Keratinocyte (primary cell): ENCODE results near the gene PTCH2. TPM values are rescaled to one million over a fixed set of nuclear protein-coding genes. Genes with fewer than 3 reads are reported as not detected.

Experiments used
- DNase-seq: peaks from one replicate; pipeline ENCODE4 v3.0.0-alpha.2; 2011; ENCODE audit warnings: low read depth, missing footprints, low spot score
- FAIRE-seq: peaks from 2 replicates; lab custom pipeline; 2011; peaks lifted over from hg19 to GRCh38; lab: Jason Lieb, UNC
- H2AFZ ChIP-seq: 2 replicates; pipeline ENCODE4 v1.6.0; 2012; ENCODE audit warnings: low read length, control low read depth, inconsistent platforms; ENCODE audit not compliant: control insufficient read depth
- H3K27ac ChIP-seq: 2 replicates; pipeline ENCODE4 v1.5.1; 2011; ENCODE audit warnings: low read length; ENCODE audit not compliant: control insufficient read depth, insufficient read depth
- H3K27me3 ChIP-seq: 3 replicates; pipeline ENCODE4 v1.6.0; 2011; ENCODE audit warnings: low read length; ENCODE audit not compliant: control insufficient read depth, insufficient read depth; ENCODE audit errors: extremely low read depth
- H3K36me3 ChIP-seq, 2 experiments: 2 replicates in 1 of 2; 3 replicates in 1 of 2; pipeline ENCODE4 v1.5.1; 2011; ENCODE audit warnings: low read length in 2 of 2, mild to moderate bottlenecking in 1 of 2; ENCODE audit not compliant: control insufficient read depth in 2 of 2, insufficient read depth in 2 of 2; ENCODE audit errors: extremely low read depth in 1 of 2
- H3K4me1 ChIP-seq: 3 replicates; pipeline ENCODE4 v1.5.1; 2011; ENCODE audit warnings: low read length; ENCODE audit not compliant: control insufficient read depth, insufficient read depth; ENCODE audit errors: extremely low read depth
- H3K4me2 ChIP-seq: 3 replicates; pipeline ENCODE4 v1.6.0; 2011; ENCODE audit warnings: low read depth, low read length; ENCODE audit not compliant: control insufficient read depth, insufficient read depth; ENCODE audit errors: extremely low read depth
- H3K4me3 ChIP-seq, 3 experiments: fragments of 200-600 bp in 1 of 3; sonication (generic) in 1 of 3; 2 replicates in 2 of 3; 3 replicates in 1 of 3; pipeline ENCODE4 v1.5.1; 2011 to 2016; ENCODE audit warnings: low read length in 3 of 3, mild to moderate bottlenecking in 3 of 3, control low read depth in 2 of 3, inconsistent platforms in 1 of 3, low read depth in 1 of 3, mixed read lengths in 1 of 3, mixed run types in 1 of 3, moderate library complexity in 1 of 3; ENCODE audit not compliant: control insufficient read depth in 2 of 3, insufficient read depth in 2 of 3; ENCODE audit errors: extremely low read depth in 1 of 3
- H3K79me2 ChIP-seq: 2 replicates; pipeline ENCODE4 v1.6.0; 2012; ENCODE audit warnings: low read length; ENCODE audit not compliant: control insufficient read depth, insufficient read depth
- H3K9ac ChIP-seq: 3 replicates; pipeline ENCODE4 v1.6.0; 2011; ENCODE audit warnings: low read length; ENCODE audit not compliant: control insufficient read depth, insufficient read depth; ENCODE audit errors: extremely low read depth
- H3K9me1 ChIP-seq: 3 replicates; pipeline ENCODE4 v1.6.0; 2011; ENCODE audit warnings: low read length; ENCODE audit not compliant: control insufficient read depth, insufficient read depth; ENCODE audit errors: extremely low read depth
- H3K9me3 ChIP-seq: 2 replicates; pipeline ENCODE4 v1.5.1; 2012; ENCODE audit warnings: low read depth, low read length; ENCODE audit not compliant: control insufficient read depth
- H4K20me1 ChIP-seq: 3 replicates; pipeline ENCODE4 v1.6.0; 2011; ENCODE audit warnings: low read length; ENCODE audit not compliant: control insufficient read depth, insufficient read depth; ENCODE audit errors: extremely low read depth
- CTCF ChIP-seq, 3 experiments: IDR thresholded peaks in 1 of 3; conservative IDR thresholded peaks in 1 of 3; optimal IDR thresholded peaks in 1 of 3; 2 replicates in 2 of 3; 3 replicates in 1 of 3; pipeline versions ENCODE3 to v1.5.1; 2011; ENCODE audit warnings: low read length in 3 of 3, mild to moderate bottlenecking in 3 of 3, moderate library complexity in 2 of 3, control low read depth in 1 of 3, inconsistent platforms in 1 of 3; ENCODE audit not compliant: insufficient read depth in 2 of 3; ENCODE audit errors: extremely low read depth in 1 of 3
- EZH2 ChIP-seq: IDR thresholded peaks from one replicate; pipeline ENCODE4 v1.6.1; 2012; ENCODE audit warnings: inconsistent platforms, mild to moderate bottlenecking, low read length, moderate library complexity
- dilution Hi-C: fragments of 300-500 bp; cut with MboI; formaldehyde crosslinking; loops from one replicate; pipeline ENCODE4 v1.7.0; 2020; ENCODE audit warnings: low sequenced_read_pairs; ENCODE audit not compliant: extremely low pct_ligation_motif_present
- polyA plus RNA-seq, 5 experiments: library from polyadenylated mRNA; depleted of rRNA in 3 of 5; stranded (reverse) in 3 of 5; stranded (forward) in 1 of 5; unstranded in 1 of 5; fragments of >200 nt; gene quantifications; 1 replicate in 1 of 5; 2 replicates in 3 of 5; 3 replicates in 1 of 5; pipeline versions ENCODE4 v1.2.1 to v1.2.3, GENCODE V29; 2011 to 2012; ENCODE audit warnings: missing spikeins in 2 of 5, low read depth in 1 of 5, low replicate concordance in 1 of 5

Gene PTCH2
- polyA plus RNA-seq, 1 donor (not counting 4 experiments of a cell fraction or from before 2014, with no cell fraction given): 0.01 TPM

DNA sequence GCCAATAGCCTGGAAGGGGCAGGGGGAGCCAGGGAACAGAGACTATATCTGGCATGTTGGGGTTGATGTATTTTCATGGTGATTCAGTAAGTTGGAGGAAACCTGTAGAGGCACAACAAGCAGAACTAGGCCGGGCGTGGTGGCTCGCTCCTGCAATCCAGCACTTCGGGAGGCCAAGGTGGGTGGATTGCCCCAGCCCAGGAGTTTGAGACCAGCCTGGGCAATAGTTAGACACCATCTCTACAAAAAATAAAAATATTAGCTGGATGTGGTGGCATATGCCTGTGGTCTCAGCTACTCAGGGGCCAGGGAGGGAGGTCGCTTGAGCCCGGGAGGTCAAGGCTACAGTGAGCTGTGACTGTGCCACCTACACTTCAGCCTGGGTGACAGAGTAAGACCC is 10.1 kb upstream of the PTCH2 start:
- no peak for TF ChIP-seq CTCF (optimal IDR thresholded peaks at IDR 0.05 in 1 of 3, IDR thresholded peaks at IDR 0.05 in 1 of 3, conservative IDR thresholded peaks at IDR 0.05 in 1 of 3; ENCODE audit: extremely low read depth in 1 of 3, insufficient read depth in 2 of 3, low read length in 3 of 3)
- TF ChIP-seq EZH2: no peak
- Histone ChIP-seq H3K27me3 (no peaks in the 10 kb centered on the region), H3K4me3 (no peak overlapping the region), H3K36me3 (no peaks in the 10 kb centered on the region), H2AFZ (no peak overlapping the region), H3K9me3 (no peaks in the 10 kb centered on the region), H3K79me2 (no peaks in the 10 kb centered on the region), H3K4me1 (peaks cover 7% of the 10 kb centered on the region), H3K9ac (no peak overlapping the region), H3K4me2 (no peak overlapping the region), H3K9me1 (no peaks in the 10 kb centered on the region), H3K27ac (no peak overlapping the region), H4K20me1 (no peaks in the 10 kb centered on the region)
- DNase-seq (no peak), FAIRE-seq (no peak)
- dilution Hi-C loops: no loop called here

GRCh38 chr1:44851308-44851707 is 8.3 kb upstream of the PTCH2 start:
- H2AFZ ChIP-seq: no peak overlapping the region
- no peaks in the 10 kb centered on the region for H4K20me1 ChIP-seq
- H3K27me3 ChIP-seq: no peaks in the 10 kb centered on the region
- H3K4me1 ChIP-seq: peaks cover 7% of the 10 kb centered on the region
- FAIRE-seq (no peak), DNase-seq (no peak)
- H3K79me2 ChIP-seq: no peaks in the 10 kb centered on the region
- no peak overlapping the region for H3K9ac ChIP-seq
- no peak overlapping the region for H3K4me2 ChIP-seq
- no peaks in the 10 kb centered on the region for H3K9me3 ChIP-seq
- dilution Hi-C loops: no loop called here
- no peaks in the 10 kb centered on the region for H3K9me1 ChIP-seq
- TF ChIP-seq CTCF (optimal IDR thresholded peaks at IDR 0.05 in 1 of 3, IDR thresholded peaks at IDR 0.05 in 1 of 3, conservative IDR thresholded peaks at IDR 0.05 in 1 of 3; ENCODE audit: extremely low read depth in 1 of 3, insufficient read depth in 2 of 3, low read length in 3 of 3) (no peak), EZH2 (no peak)
- H3K27ac ChIP-seq: no peak overlapping the region
- no peaks in the 10 kb centered on the region for H3K36me3 ChIP-seq
- no peak overlapping the region for H3K4me3 ChIP-seq
